MCF 10A (cell line): ENCODE results near the gene UBQLN3. TPM values are rescaled to one million over a fixed set of nuclear protein-coding genes. Genes with fewer than 3 reads are reported as not detected.

Experiments
- BruUV-seq: library from RNA; stranded (reverse); fragments of 400-500 nt; replicated peaks from 2 replicates; lab custom pipeline; 2021; lab: Mats Ljungman, UMichigan
- CTCF ChIA-PET: fragments of 300-600 bp; sonication (Branson Sonifier 250); formaldehyde crosslinking; extraction: SDS; loops from one replicate; lab custom pipeline; 2021; ENCODE audit warnings: antibody characterized with exemption, inconsistent platforms; lab: Yijun Ruan, JAX
- POLR2A ChIA-PET: fragments of 300-600, 350-650 bp; sonication (Branson Sonifier 250); formaldehyde crosslinking; extraction: SDS; loops from one replicate; lab custom pipeline; 2020; ENCODE audit warnings: antibody characterized with exemption, inconsistent platforms; lab: Yijun Ruan, JAX
- DNase-seq: peaks from one replicate; pipeline ENCODE4 v3.0.0-alpha.2; 2018; ENCODE audit not compliant: unreplicated experiment
- H3K27ac Mint-ChIP-seq: one replicate; pipeline ENCODE4 v1.8.0; 2022; ENCODE audit warnings: mild to moderate bottlenecking, low read depth, mixed read lengths; ENCODE audit not compliant: unreplicated experiment
- H3K27me3 Mint-ChIP-seq: one replicate; pipeline ENCODE4 v1.8.0; 2022; ENCODE audit warnings: mixed read lengths; ENCODE audit not compliant: insufficient read depth, unreplicated experiment
- H3K36me3 Mint-ChIP-seq: one replicate; pipeline ENCODE4 v1.8.0; 2022; ENCODE audit warnings: mild to moderate bottlenecking, moderate library complexity, mixed read lengths; ENCODE audit not compliant: insufficient read depth, unreplicated experiment
- H3K4me1 Mint-ChIP-seq: one replicate; pipeline ENCODE4 v1.8.0; 2022; ENCODE audit warnings: mixed read lengths; ENCODE audit not compliant: insufficient read depth, unreplicated experiment
- H3K4me3 Mint-ChIP-seq: one replicate; pipeline ENCODE4 v1.8.0; 2022; ENCODE audit warnings: mild to moderate bottlenecking, moderate library complexity, mixed read lengths; ENCODE audit not compliant: unreplicated experiment
- H3K9me3 Mint-ChIP-seq: one replicate; pipeline ENCODE4 v1.8.0; 2022; ENCODE audit warnings: mixed read lengths; ENCODE audit not compliant: unreplicated experiment
- intact Hi-C: fragments of 100-400 bp; cut with micrococcal nuclease; formaldehyde crosslinking; loops from 2 replicates; pipeline ENCODE4 v1.14.1; 2022
- total RNA-seq: library from RNA; stranded (reverse); gene quantifications from 2 replicates; pipeline ENCODE4 v1.2.3, GENCODE V29; 2022
- TF ChIP-seq, protein P1 (sequence below): fragments of 200-600 bp; IDR thresholded peaks from one replicate; pipeline ENCODE4 v1.8.0; 2022; ENCODE audit warnings: antibody characterized with exemption, mild to moderate bottlenecking; ENCODE audit not compliant: unreplicated experiment

Gene UBQLN3
- total RNA-seq, 1 experiment from 2014 or later, result not detected

DNA sequence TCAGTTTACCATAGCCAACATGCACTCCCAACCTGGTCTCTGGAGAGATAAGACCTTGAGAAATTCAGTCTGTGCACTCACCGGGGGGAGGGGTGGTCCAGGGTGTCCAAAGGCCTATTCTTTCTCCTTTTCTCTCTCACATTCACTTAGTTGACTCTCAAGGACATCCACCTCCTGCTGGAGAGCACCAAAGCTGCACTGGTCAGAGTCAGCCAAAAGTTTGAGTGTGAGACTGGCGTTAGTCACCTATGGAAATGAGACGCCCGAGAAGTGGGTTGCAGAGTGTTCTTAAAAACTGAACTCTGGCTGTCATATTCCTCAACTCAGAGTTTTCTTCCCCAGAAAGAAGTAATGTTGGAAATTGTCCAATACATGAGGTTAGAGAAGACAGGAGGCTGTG lies 11.8 kb upstream of the UBQLN3 start:
- Mint-ChIP-seq H3K9me3 (no peaks in the 10 kb centered on the region), H3K27ac (no peak overlapping the region), H3K4me1 (no peaks in the 10 kb centered on the region), H3K27me3 (peaks cover 24% of the 10 kb centered on the region), H3K4me3 (no peak overlapping the region), H3K36me3 (no peaks in the 10 kb centered on the region)
- intact Hi-C loops, result no loop called here
- ChIA-PET POLR2A (no interaction called here), CTCF (interaction anchor here (0.8 kb wide), 1 partner anchor 24 kb away, joined by 4 read pairs; no protein-coding TSS in a partner anchor)
- TF ChIP-seq, protein P1, sequence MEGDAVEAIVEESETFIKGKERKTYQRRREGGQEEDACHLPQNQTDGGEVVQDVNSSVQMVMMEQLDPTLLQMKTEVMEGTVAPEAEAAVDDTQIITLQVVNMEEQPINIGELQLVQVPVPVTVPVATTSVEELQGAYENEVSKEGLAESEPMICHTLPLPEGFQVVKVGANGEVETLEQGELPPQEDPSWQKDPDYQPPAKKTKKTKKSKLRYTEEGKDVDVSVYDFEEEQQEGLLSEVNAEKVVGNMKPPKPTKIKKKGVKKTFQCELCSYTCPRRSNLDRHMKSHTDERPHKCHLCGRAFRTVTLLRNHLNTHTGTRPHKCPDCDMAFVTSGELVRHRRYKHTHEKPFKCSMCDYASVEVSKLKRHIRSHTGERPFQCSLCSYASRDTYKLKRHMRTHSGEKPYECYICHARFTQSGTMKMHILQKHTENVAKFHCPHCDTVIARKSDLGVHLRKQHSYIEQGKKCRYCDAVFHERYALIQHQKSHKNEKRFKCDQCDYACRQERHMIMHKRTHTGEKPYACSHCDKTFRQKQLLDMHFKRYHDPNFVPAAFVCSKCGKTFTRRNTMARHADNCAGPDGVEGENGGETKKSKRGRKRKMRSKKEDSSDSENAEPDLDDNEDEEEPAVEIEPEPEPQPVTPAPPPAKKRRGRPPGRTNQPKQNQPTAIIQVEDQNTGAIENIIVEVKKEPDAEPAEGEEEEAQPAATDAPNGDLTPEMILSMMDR, result no peak
- BruUV-seq, result no TSS peak
- no peak for DNase-seq

DNA sequence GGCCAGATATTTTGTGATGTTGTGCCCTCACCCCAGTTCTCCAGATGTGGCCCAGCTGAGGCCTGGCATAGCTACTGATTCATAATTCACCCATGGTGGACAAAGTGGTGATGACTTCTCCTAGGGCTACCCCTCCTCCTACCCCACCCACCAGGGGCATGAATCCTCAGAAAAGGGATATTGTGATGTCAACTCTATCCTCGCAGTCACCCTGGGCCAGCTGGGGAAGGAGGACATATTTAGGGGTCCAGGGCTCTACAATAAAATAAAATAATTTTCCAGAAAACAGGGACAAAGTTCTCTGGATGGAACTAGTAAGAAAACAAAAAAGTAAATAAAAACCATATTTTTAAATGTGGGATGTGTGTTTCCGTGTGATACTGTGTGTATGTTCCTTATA lies 6.8 kb upstream of the UBQLN3 start, which contains the start of gene UBQLNL:
TSS of gene UBQLNL (minus strand) at position 101 of the 400 bp plus-strand sequence. CDS start 258 bp downstream, outside the sequence.
- ChIA-PET CTCF (interaction anchor here (0.7 to 0.9 kb wide), 2 partner anchors 9 to 1035 kb away, joined by 3 read pairs; no protein-coding TSS in a partner anchor), POLR2A (no interaction called here)
- Mint-ChIP-seq H3K4me3 (no peak within 1 kb of the TSS), H3K27me3 (peaks cover 18% of the 10 kb centered on the region), H3K9me3 (no peaks in the 10 kb centered on the region), H3K36me3 (no peaks in the 10 kb centered on the region), H3K4me1 (no peaks in the 10 kb centered on the region), H3K27ac (no peak within 1 kb of the TSS)
- intact Hi-C loops, result no loop called here
- no peak for DNase-seq
- BruUV-seq, result no TSS peak
- TF ChIP-seq, protein P1, result no peak

DNA sequence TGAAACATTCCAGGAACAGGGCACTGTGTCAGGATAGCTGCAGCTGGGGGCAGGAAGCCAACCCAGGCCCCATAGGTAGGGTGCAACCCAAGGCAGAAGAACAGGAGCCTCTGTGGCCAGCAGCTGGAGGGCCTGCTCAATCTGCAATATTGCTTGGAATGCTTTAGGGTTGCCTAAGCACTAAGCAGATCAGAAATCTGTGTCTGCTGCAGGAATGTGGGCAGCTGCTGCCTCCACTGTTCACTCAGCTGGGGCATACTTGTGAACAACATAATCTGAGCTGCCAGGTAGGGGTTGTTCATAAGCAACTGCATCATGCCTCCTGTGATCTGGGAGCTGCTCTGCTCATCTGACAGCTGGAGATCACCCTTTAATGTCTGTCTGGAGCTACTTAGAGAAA lies 5.1 kb upstream of the UBQLN3 start:
- ChIA-PET POLR2A (no interaction called here), CTCF (no interaction called here)
- H3K27me3 Mint-ChIP-seq, result peaks cover 36% of the 10 kb centered on the region
- H3K9me3 Mint-ChIP-seq, result no peaks in the 10 kb centered on the region
- H3K27ac Mint-ChIP-seq, result no peak overlapping the region
- DNase-seq, result no peak
- BruUV-seq, result no TSS peak
- intact Hi-C loops, result no loop called here
- TF ChIP-seq, protein P1, result no peak
- no peak overlapping the region for H3K4me3 Mint-ChIP-seq
- H3K4me1 Mint-ChIP-seq, result no peaks in the 10 kb centered on the region
- no peaks in the 10 kb centered on the region for H3K36me3 Mint-ChIP-seq

DNA sequence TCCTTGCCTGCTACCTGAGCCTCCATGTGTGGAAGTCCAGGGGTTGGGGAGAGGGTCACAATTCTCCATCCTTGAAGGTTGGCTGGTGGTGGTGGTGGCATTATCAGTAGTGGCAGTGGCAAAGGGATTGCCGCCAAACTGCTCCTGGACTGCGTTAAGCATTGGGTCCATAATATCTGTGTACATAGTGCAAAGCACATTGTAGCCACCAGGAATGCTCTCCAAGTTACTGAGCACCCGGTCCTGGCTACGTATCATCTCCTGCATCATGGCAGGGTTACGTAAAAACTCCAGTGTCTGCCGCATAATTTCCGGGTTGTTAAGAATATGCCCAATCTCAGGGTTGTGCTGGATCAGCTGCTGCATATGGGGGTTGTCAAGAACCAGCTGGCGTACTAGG lies 1.2 kb downstream of the UBQLN3 start:
- Mint-ChIP-seq H3K9me3 (no peaks in the 10 kb centered on the region), H3K27ac (no peak overlapping the region), H3K4me3 (no peak overlapping the region), H3K4me1 (no peaks in the 10 kb centered on the region), H3K36me3 (no peaks in the 10 kb centered on the region), H3K27me3 (peaks cover 35% of the 10 kb centered on the region)
- POLR2A ChIA-PET, result no interaction called here
- CTCF ChIA-PET, result interaction anchor here (0.7 kb wide), 1 partner anchor 18 kb away, joined by 3 read pairs; no protein-coding TSS in a partner anchor
- TF ChIP-seq, protein P1, result no peak
- no TSS peak for BruUV-seq
- no peak for DNase-seq
- intact Hi-C loops, result no loop called here
